Spleen (tissue), 7 donors: Measurements from ENCODE around the gene LRRC74B.

Experiments
- CTCF ChIP-seq, 11 experiments: fragments of 200-600 bp in 7 of 11; fragments of 450-650 bp in 4 of 11; sonication (generic) in 4 of 11; IDR thresholded peaks in 8 of 11; conservative IDR thresholded peaks in 3 of 11; 1 replicate in 7 of 11; 2 replicates in 4 of 11; pipeline versions ENCODE4 v1.4.0 to v1.8.0; 2016 to 2021; ENCODE audit warnings: antibody characterized with exemption in 11 of 11, inconsistent platforms in 4 of 11, mild to moderate bottlenecking in 1 of 11
- POLR2A ChIP-seq, 3 donors: fragments of 450-650 bp; IDR thresholded peaks; one replicate each; pipeline ENCODE4 v1.5.1; 2017; ENCODE audit warnings: antibody characterized with exemption in 3 of 3, mild to moderate bottlenecking in 1 of 3
- POLR2AphosphoS5 ChIP-seq, 3 donors: sonication (generic); formaldehyde crosslinking; IDR thresholded peaks; one replicate each; pipeline ENCODE4 v1.5.1; 2017; ENCODE audit warnings: antibody characterized with exemption in 3 of 3
- donor health status: DM: no; HTN: no; CAD: no; lungs with moderate emphysema.
- donor health status: DM: no; HTN: no; CAD: no.
- donor health status: DM: no; HTN: no; CAD: no.

- TF ChIP-seq CTCF (IDR thresholded peaks at IDR 0.05 in 8 of 11, conservative IDR thresholded peaks at IDR 0.05 in 3 of 11) (no peak), POLR2A (IDR thresholded peaks at IDR 0.05) (no peak), POLR2AphosphoS5 (IDR thresholded peaks at IDR 0.05) (peak in 2 of 3 donors; percentile 58 to 68)
Observed at GRCh38 chr22:20998411-20999336, 47.1 kb upstream of the LRRC74B start.
